K562 (cell line): ENCODE data around the gene NLRP7. TPM values are rescaled to one million over a fixed set of nuclear protein-coding genes. Genes with fewer than 3 reads are reported as not detected.

Source experiments
- ATF6 ChIP-seq: sonication (generic); formaldehyde crosslinking; IDR thresholded peaks from 2 replicates; pipeline ENCODE4 v1.4.0; 2020; ENCODE audit warnings: mild to moderate bottlenecking, missing genetic modification reagents
- CEBPB ChIP-seq: fragments of 450-650 bp; IDR thresholded peaks from 2 replicates; pipeline ENCODE4 v1.6.1; 2016; ENCODE audit warnings: missing genetic modification characterization, missing compliant biosample characterization
- DEAF1 ChIP-seq: fragments of 450-650 bp; formaldehyde crosslinking; IDR thresholded peaks from 2 replicates; pipeline ENCODE4 v1.4.0; 2020; ENCODE audit warnings: mild to moderate bottlenecking, moderate library complexity
- DNMT1 ChIP-seq: fragments of 450-650 bp; IDR thresholded peaks from 2 replicates; pipeline ENCODE4 v1.6.1; 2016; ENCODE audit warnings: antibody characterized with exemption, mild to moderate bottlenecking
- EP400 ChIP-seq: fragments of 450-650 bp; IDR thresholded peaks from 2 replicates; pipeline ENCODE4 v1.6.1; 2017; ENCODE audit warnings: antibody characterized with exemption, mild to moderate bottlenecking, moderate library complexity
- GATAD2B ChIP-seq: fragments of 450-650 bp; IDR thresholded peaks from 2 replicates; pipeline ENCODE4 v1.6.1; 2017; ENCODE audit warnings: mild to moderate bottlenecking, borderline replicate concordance
- HIVEP1 ChIP-seq: fragments of 250-450 bp; sonication (Bioruptor Pico); IDR thresholded peaks from 2 replicates; pipeline ENCODE4 v1.4.0; 2020; ENCODE audit warnings: mild to moderate bottlenecking
- MECOM ChIP-seq: fragments of 250-450 bp; sonication (Bioruptor Pico); IDR thresholded peaks from 2 replicates; pipeline ENCODE4 v1.8.0; 2022; ENCODE audit warnings: inconsistent platforms
- POLR2H ChIP-seq: IDR thresholded peaks from 2 replicates; pipeline ENCODE4 v1.6.1; 2016; ENCODE audit warnings: missing genetic modification characterization, low read depth, mild to moderate bottlenecking, control low read depth, missing compliant biosample characterization, moderate library complexity
- RBM39 ChIP-seq: fragments of 200-400 bp; formaldehyde crosslinking; optimal IDR thresholded peaks from 2 replicates; pipeline ENCODE3; 2018; ENCODE audit warnings: low read depth, low read length
- RNF2 ChIP-seq: sonication (generic); IDR thresholded peaks from 2 replicates; pipeline ENCODE4 v1.6.1; 2016
- SETDB1 ChIP-seq: IDR thresholded peaks from one replicate; pipeline ENCODE4 v1.6.1; 2012; ENCODE audit warnings: low read length, control low read depth, inconsistent platforms
- SIN3A ChIP-seq, 2 experiments: fragments of 150-350 bp in 1 of 2; IDR thresholded peaks; 2 replicates each; pipeline ENCODE4 v1.6.1; 2011 to 2016; ENCODE audit warnings: borderline replicate concordance in 2 of 2, low read depth in 2 of 2, low read length in 2 of 2, mild to moderate bottlenecking in 2 of 2, moderate library complexity in 2 of 2; ENCODE audit not compliant: control insufficient read depth in 1 of 2
- THRAP3 ChIP-seq: fragments of 450-650 bp; IDR thresholded peaks from 2 replicates; pipeline ENCODE4 v1.6.1; 2016; ENCODE audit warnings: mild to moderate bottlenecking, inconsistent platforms, borderline replicate concordance
- TOE1 ChIP-seq, 2 experiments: fragments of 450-650 bp in 1 of 2; sonication (generic) in 1 of 2; formaldehyde crosslinking in 1 of 2; IDR thresholded peaks; 2 replicates each; pipeline versions ENCODE4 v1.7.1 to v1.8.0; 2016 to 2022; ENCODE audit warnings: borderline replicate concordance in 2 of 2, mild to moderate bottlenecking in 2 of 2, antibody characterized with exemption in 1 of 2, inconsistent platforms in 1 of 2, low read depth in 1 of 2, missing genetic modification reagents in 1 of 2, moderate library complexity in 1 of 2
- YBX1 ChIP-seq: fragments of 450-650 bp; IDR thresholded peaks from 2 replicates; pipeline ENCODE4 v1.7.1; 2016; ENCODE audit warnings: mild to moderate bottlenecking
- ZKSCAN3 ChIP-seq: fragments of 250-450 bp; sonication (Bioruptor Pico); IDR thresholded peaks from 2 replicates; pipeline ENCODE4 v1.4.0; 2020
- polyA plus RNA-seq, 8 experiments: library from polyadenylated mRNA; depleted of rRNA in 4 of 8; stranded (reverse) in 5 of 8; unstranded in 3 of 8; fragments of >200 nt; fragmentation: Nextera tagmentation in 2 of 8; fragmentation: Illumina TruSeq in 1 of 8; extraction: Ambion mirVana in 2 of 8; extraction: Trizol in 1 of 8; gene quantifications; 2 replicates each; pipeline versions ENCODE4 v1.2.1 to v1.2.3, GENCODE V29; 2011 to 2014; ENCODE audit warnings: inconsistent platforms in 1 of 8, missing spikeins in 1 of 8
- total RNA-seq, 7 experiments: library from RNA; depleted of rRNA in 6 of 7; stranded (reverse); fragments of >200 nt in 6 of 7; fragmentation: Illumina TruSeq in 2 of 7; extraction: Trizol in 2 of 7; gene quantifications; 2 replicates each; pipeline versions ENCODE4 v1.2.1 to v1.2.3, GENCODE V29; 2011 to 2021; ENCODE audit warnings: low replicate concordance in 1 of 7
- TF ChIP-seq, protein P1 (sequence below): fragments of 200-800 bp; sonication (Bioruptor generic); IDR thresholded peaks from 2 replicates; pipeline ENCODE4 v1.6.1; 2016; ENCODE audit warnings: missing genetic modification characterization, missing compliant biosample characterization

Gene NLRP7
- total and polyA plus RNA-seq, 9 of the 15 experiments (the other 6 are each of a cell fraction or from before 2014, with no cell fraction given): 0.03 to 0.22 (median 0.09) TPM; not detected in 3

DNA sequence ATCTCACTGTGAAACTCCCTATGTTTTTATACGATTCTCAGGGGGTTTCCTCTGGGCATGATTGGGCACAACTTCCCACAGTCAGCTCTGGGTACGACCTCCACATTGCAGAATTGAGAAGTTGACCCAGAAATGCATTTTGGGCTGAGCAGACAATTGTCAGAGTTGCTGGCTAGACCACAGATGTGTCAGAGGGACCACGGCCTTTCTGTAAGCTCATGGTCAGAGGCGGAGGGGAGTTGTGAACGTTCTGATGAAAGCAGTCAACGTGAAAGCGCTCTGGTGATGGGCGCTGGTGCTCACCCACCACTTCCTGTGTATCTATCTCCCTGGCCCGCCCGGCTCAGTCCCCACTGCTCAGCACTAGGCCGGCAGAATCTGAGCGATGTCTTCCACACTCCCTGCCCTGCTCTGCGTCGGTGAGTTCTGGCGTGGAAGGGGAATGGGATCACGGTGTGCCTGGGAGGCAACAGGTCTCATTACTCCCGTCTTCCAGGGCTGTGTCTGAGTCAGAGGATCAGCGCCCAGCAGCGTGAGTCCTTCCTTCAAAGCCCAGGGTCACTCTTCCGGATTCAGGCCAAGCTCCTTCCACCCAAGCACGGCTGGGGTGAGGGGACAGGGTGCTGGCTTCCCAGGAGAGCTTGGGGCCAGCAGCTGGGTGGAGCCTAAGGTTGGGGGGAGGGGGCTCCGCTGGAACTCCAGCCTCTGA is 41.4 kb downstream of the NLRP7 start, which contains the start of gene NCR1 (continued):
- TF ChIP-seq RNF2 (no peak), CEBPB (tag) (no peak), SETDB1 (no peak), TOE1 (IDR thresholded peaks at IDR 0.05; ENCODE audit: borderline replicate concordance) (no peak), TOE1 (CRISPR knock-in tag; IDR thresholded peaks at IDR 0.05; ENCODE audit: borderline replicate concordance, low read depth) (no peak), ZKSCAN3 (CRISPR knock-in tag) (no peak), HIVEP1 (0 out of 2 replicates have a peak, but pooled peaks have one; percentile 40), EP400 (peak; percentile 12; the same call in 1 of the 2 replicates), POLR2H (tag) (no peak), GATAD2B (no peak), DNMT1 (no peak), ATF6 (no peak), DEAF1 (no peak), RBM39 (no peak), YBX1 (no peak), MECOM (CRISPR knock-in tag) (no peak), THRAP3 (no peak), SIN3A (IDR thresholded peaks at IDR 0.05; ENCODE audit: borderline replicate concordance in 2 of 2, control insufficient read depth in 1 of 2, low read depth in 2 of 2, low read length in 2 of 2) (no peak)
- TF ChIP-seq, protein P1, sequence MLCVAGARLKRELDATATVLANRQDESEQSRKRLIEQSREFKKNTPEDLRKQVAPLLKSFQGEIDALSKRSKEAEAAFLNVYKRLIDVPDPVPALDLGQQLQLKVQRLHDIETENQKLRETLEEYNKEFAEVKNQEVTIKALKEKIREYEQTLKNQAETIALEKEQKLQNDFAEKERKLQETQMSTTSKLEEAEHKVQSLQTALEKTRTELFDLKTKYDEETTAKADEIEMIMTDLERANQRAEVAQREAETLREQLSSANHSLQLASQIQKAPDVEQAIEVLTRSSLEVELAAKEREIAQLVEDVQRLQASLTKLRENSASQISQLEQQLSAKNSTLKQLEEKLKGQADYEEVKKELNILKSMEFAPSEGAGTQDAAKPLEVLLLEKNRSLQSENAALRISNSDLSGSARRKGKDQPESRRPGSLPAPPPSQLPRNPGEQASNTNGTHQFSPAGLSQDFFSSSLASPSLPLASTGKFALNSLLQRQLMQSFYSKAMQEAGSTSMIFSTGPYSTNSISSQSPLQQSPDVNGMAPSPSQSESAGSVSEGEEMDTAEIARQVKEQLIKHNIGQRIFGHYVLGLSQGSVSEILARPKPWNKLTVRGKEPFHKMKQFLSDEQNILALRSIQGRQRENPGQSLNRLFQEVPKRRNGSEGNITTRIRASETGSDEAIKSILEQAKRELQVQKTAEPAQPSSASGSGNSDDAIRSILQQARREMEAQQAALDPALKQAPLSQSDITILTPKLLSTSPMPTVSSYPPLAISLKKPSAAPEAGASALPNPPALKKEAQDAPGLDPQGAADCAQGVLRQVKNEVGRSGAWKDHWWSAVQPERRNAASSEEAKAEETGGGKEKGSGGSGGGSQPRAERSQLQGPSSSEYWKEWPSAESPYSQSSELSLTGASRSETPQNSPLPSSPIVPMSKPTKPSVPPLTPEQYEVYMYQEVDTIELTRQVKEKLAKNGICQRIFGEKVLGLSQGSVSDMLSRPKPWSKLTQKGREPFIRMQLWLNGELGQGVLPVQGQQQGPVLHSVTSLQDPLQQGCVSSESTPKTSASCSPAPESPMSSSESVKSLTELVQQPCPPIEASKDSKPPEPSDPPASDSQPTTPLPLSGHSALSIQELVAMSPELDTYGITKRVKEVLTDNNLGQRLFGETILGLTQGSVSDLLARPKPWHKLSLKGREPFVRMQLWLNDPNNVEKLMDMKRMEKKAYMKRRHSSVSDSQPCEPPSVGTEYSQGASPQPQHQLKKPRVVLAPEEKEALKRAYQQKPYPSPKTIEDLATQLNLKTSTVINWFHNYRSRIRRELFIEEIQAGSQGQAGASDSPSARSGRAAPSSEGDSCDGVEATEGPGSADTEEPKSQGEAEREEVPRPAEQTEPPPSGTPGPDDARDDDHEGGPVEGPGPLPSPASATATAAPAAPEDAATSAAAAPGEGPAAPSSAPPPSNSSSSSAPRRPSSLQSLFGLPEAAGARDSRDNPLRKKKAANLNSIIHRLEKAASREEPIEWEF (CRISPR knock-in tag): no peak
